SKM-1 (cell line): ENCODE results near the gene ZNF581.

Experiments
- DNase-seq: peaks from one replicate; lab custom pipeline; 2025; ENCODE audit not compliant: unreplicated experiment; lab: John Stamatoyannopoulos, UW

The ZNF581 gene

DNA sequence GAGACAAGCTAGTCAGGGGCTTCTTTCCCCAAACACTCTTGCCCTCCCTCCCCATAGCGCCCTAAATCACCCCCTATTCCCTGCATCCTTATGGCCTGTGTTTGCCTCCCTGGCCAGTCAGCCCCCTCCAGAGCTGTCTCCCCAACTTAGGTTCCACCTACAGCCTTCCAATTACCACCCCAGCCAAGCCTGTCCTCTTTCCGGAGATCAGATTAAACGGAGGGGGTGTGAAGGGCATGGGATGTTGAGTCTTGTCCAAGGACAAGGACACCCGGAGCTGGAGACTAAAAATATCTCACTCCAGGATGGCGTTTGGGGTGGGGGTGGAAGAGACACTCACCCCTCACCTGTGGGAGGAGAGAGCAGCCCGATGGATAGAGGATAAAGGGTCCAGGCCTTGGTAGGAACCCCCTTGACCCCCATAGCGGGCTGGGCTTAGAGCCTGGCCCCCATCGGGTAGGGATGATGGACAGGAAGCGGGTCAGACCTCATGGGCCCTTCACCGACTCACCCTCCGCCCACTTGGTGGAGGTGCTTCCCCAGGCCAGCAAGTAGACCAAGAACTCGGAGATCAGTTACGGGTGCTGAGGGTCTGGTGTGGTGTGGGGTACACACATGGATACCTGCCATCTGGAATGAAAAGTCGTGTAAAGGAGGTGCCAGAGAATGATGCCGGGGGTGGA, 32.0 kb upstream of the ZNF581 start:
- no peak for DNase-seq

DNA sequence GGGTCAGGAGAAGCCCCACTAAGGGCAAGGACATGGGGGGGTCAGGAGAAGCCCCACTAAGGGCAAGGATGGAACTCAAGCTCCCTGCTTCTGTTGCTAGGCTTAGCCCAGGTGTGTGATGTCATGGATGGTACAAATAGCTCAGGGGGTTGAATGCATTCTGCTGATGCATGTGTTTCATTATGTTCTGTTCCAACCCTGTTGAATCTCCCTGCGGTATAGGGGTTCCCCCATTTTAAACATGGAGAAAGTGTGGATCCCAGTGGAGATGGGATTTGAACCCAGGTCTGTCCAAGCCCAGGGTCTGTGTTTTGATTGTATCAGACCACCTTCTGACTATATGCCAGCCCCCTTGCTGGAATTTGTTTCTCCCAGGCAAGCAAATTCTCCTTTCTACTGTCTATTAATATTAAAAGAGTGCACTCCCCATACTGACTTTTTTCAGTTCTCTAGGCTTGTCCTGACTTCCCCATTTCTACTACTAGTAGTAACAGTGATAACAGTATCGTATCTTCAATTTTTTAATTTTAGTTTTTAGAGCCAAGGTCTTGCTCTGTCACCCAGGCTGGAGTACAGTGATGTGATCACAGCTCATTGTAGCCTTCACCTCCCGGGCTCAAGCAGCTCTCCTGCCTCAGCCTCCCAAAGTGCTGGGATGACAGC, 31.3 kb upstream of the ZNF581 start:
- DNase-seq, result no peak

DNA sequence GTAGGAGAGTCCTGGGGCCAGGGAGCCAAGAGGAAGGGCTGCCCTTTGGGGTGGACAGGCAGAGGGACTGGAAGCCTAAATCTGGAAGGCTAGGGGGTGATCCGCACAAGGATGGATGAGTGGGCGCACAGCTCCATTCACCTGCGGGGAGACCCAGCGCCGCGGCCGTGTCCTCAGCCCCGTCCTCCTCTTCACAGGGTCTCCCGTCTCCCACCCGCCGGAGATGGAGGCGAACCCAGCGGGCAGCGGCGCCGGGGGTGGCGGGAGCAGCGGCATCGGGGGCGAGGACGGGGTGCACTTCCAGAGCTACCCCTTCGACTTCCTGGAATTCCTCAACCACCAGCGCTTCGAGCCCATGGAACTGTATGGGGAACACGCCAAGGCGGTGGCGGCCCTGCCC, 30.1 kb upstream of the ZNF581 start:
- DNase-seq, result no peak

DNA sequence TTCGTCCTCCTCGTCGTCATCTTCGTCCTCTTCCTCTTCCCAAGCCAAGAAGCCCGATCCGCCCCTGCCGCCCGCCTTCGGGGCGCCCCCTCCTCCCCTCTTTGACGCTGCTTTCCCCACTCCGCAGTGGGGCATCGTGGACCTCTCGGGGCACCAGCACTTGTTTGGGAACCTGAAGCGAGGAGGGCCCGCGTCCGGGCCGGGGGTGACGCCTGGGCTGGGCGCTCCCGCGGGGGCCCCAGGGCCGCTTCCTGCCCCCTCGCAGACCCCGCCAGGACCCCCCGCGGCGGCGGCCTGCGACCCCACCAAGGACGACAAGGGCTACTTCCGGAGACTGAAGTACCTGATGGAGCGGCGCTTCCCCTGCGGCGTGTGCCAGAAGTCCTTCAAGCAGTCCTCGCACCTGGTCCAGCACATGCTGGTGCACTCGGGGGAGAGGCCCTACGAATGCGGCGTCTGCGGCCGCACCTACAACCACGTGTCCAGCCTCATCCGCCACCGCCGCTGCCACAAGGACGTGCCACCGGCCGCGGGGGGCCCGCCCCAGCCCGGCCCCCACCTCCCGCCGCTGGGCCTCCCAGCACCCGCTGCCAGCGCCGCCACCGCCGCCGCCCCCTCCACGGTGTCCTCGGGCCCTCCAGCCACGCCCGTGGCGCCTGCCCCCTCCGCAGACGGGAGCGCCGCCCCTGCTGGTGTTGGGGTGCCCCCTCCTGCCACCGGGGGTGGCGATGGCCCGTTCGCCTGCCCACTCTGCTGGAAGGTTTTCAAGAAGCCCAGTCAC, 29.3 kb upstream of the ZNF581 start:
- no peak for DNase-seq

DNA sequence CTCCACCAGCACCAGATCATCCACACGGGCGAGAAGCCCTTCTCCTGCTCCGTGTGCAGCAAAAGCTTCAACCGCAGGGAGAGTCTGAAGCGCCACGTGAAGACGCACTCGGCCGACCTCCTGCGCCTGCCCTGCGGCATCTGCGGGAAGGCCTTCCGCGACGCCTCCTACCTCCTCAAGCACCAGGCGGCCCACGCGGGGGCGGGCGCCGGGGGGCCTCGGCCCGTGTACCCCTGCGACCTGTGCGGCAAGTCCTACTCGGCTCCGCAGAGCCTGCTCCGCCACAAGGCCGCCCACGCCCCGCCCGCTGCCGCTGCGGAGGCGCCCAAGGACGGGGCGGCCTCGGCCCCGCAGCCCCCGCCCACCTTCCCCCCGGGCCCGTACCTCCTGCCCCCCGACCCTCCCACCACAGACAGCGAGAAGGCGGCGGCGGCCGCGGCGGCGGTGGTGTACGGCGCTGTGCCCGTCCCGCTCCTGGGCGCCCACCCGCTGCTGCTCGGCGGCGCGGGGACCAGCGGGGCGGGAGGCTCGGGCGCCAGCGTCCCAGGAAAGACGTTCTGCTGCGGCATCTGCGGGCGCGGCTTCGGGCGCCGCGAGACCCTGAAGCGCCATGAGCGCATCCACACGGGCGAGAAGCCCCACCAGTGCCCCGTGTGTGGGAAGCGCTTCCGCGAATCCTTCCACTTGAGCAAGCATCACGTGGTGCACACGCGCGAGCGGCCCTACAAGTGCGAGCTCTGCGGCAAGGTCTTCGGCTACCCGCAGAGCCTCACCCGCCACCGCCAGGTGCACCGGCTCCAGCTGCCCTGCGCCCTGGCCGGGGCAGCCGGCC, 28.5 kb upstream of the ZNF581 start:
- no peak for DNase-seq

GRCh38 chr19:55615543-55616394, 27.7 kb upstream of the ZNF581 start:
- no peak for DNase-seq

GRCh38 chr19:55616395-55616875, 27.0 kb upstream of the ZNF581 start:
- DNase-seq, result no peak

DNA sequence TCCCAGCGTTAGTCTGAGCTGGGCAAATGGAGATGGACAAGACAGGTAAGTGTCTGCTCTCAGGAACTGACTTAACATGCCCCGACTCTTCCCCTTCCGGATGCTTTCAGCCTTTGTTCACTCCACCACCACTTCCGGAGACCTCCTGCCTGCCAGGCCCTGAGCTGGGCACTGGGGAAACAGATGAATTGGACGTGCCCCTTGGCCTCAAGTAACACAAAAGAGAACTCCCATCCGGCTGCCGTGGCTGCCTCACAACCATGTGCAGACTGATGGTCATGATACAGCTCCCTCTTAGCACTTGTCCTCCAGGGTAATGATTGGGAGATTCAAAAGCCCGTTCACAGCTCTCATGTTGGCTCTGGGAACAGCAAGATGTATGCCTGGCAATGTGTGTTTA, 26.0 kb upstream of the ZNF581 start:
- no peak for DNase-seq

GRCh38 chr19:55618426-55618825, 25.0 kb upstream of the ZNF581 start:
- DNase-seq, result no peak

GRCh38 chr19:55619286-55619685, 24.2 kb upstream of the ZNF581 start:
- no peak for DNase-seq

DNA sequence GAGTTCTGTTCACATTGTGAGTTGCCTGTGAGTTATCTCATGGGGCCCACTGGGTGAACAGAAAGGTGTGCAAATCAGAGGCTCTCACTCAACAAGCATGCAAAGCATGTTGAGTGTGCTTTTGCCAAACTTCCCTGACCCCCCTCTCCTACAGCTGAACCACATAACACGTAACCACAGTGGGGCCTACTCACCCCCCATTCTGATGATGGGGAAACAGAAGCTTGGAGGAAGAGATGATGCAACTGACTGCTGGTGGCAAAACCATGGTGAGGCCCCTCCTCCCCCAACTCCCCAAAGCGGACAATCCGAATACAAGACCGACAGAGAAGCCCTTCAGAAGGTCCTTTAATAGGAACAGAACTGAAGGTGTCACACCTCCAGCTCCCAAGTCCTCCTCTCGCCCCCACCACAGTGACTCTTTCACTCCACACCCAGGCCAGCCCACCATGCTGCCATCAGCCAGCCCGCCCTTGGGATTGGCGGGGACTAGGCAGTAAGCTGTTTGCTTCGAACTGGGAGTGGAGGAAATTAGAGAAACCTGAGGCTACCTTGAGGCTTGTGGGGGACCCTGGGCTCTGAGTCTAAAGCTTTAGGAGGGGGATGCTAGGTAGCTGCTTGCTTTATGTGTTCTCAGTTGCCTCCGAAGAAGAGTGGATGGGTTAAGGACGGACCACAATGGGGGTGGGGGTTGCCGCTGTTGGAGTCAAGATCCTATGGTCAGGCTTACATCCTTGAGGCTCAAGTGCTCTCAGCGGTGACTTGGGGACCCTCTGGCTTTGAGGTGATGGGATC, 22.8 kb upstream of the ZNF581 start:
- DNase-seq, result peak; percentile 48

GRCh38 chr19:55621205-55621672, 22.2 kb upstream of the ZNF581 start:
- DNase-seq, result no peak

- DNase-seq, result no peak
These were observed 21.7 kb upstream of the ZNF581 start for GRCh38 chr19:55621673-55622231.

DNA sequence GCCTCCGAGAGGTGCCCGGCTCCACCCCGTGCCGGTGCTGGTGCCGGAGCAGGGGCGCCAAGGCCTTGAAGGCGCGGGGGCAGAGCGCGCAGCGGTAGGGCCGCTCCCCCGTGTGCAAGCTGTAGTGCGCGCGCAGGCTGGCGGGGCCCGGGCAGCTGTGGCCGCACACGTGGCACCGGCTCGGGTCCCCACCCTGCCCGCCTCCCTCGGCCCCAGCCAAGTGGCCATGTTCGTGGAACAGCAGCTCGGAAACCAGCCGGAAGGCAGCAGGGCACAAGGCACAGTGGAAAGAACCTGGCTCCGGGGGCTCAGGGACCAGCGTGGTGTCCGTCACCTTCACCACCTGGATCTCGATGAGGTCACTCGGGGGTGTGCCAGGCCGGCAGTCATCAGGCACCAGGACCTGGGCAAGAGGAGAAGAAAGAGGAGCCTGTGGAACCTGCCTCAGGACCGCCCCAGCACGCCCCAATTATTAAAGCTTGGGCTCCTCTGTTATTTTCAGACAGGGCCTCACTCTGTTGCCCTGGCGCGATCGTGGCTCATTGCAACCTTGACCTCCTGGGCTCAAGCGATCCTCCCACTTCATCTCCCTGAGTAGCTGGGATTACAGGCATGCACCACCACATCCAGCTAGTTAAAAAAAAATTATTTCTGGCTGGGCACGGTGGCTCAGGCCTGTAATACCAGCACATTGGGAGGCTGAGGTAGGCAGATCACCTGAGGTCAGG, 21.0 kb upstream of the ZNF581 start:
- DNase-seq, result no peak

DNA sequence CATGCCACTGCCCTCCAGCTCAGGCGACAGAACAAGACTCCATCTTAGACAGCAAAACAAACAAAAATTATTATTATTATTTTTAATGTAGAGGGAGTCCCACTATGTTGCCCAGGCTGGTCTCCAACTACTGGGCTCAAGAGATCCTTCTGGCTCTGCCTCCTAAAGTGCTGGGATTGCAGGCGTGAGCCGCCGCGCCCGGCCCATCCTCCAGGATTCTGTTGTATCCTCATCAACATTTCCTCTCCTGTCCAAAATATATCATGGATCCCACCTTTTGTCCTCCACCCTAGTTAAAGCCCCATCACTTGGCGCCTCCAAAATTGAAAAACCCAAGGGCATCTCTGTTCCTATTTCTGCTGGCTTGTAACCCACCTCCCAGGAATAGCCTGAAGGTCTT, 20.3 kb upstream of the ZNF581 start:
- DNase-seq, result no peak

GRCh38 chr19:55623561-55623960, 19.9 kb upstream of the ZNF581 start:
- no peak for DNase-seq

- DNase-seq, result peak; percentile 37
These were observed 19.1 kb upstream of the ZNF581 start, which contains the start of gene ZNF784 for GRCh38 chr19:55624109-55625003. ZNF784 (minus strand) TSS chr19:55624566; CDS start chr19:55624561, 5 bp downstream.
